HG03039 (cell line): ENCODE measurements around the gene CEACAM5.

ENCODE experiments used
- ATAC-seq: cut with Tn5 transposase; IDR thresholded peaks from one replicate; pipeline ENCODE4 v1.9.1; 2021; ENCODE audit warnings: mild to moderate bottlenecking, moderate library complexity; ENCODE audit not compliant: unreplicated experiment

Gene CEACAM5

DNA sequence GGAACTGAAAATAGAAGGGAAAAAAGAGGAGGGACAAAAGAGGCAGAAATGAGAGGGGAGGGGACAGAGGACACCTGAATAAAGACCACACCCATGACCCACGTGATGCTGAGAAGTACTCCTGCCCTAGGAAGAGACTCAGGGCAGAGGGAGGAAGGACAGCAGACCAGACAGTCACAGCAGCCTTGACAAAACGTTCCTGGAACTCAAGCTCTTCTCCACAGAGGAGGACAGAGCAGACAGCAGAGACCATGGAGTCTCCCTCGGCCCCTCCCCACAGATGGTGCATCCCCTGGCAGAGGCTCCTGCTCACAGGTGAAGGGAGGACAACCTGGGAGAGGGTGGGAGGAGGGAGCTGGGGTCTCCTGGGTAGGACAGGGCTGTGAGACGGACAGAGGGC lies at the start of gene CEACAM5:
Gene CEACAM5, plus strand, starts transcription at position 146 of the 400 bp plus-strand sequence. Its CDS starts 106 bp downstream, at position 252.
- ATAC-seq = no peak

DNA sequence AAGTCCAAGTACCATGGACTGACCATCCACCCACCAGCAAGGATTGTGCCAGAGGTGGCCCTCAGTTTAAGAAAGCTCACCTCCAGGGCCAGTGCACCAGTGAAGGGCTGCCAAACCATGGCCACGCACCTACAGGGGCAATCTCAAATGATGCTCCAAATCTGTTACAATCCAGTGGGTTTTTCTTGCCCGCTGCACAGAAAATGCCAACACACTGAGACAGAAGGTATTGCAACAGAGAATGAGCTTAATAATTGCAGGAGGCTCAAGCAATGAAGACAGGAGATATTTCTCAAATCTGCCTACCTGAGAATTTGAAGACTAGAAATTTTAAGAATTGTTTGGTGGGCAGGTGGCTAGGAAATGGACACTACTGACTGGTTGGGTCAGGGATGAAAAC lies 42.4 kb upstream of the CEACAM5 start:
- ATAC-seq = no peak

DNA sequence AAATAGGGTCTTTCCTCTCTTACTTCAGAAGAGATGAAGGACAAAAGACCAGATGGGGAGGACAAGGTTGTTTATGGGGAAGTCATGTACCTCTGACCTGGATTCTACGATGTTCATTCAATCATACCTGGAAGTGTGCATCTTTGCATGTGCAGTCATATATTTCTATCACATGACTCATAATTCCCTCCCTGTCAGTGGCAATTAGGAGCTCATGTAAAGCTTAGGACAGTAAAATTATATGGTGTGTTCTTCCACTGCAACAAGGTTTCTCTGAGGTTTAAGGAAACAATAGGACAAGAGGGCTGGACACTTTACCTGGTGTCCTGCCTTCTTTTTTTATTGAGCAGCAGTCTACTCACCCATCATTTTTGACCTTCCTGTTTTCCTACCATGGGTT lies 40.1 kb upstream of the CEACAM5 start:
- ATAC-seq = no peak

DNA sequence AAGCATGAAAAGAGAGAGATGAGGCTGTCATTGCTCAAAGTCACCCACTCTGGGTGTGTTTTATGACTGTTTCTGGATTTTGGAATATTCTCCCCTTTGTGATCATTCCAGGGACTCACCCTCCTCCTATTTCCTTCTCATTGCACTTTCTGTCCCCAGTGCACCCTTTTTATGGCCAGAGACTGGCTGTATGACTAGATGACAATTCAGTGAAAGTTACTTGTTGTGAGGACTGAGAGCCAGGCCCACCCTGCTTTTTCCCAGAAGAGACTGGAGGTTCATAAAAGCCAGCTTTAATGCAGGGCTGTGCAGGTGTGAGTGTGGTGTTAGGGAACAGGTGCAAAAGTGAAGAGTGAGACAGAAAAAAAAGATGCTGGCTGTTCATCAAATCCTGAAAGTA lies 37.7 kb upstream of the CEACAM5 start:
- ATAC-seq = no peak

DNA sequence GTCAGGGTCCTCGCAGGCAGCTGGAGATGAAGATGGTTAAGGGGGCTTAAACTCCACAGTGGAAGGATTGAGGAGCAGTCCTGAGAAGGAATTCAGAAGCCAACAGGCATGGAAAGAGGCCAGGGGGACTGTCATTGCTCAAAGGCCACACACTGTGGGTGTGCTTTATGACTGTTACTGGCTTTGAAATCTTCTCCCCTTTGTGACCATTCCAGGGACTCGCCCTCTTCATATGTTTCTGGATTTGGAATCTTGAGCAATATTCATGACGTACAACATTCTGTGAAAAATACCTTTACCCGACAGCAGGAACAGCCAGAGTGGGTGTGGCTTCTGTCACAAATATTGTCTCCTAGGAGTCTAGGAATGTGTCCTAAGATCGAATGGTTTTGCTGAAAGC lies 36.9 kb upstream of the CEACAM5 start:
- ATAC-seq = no peak

DNA sequence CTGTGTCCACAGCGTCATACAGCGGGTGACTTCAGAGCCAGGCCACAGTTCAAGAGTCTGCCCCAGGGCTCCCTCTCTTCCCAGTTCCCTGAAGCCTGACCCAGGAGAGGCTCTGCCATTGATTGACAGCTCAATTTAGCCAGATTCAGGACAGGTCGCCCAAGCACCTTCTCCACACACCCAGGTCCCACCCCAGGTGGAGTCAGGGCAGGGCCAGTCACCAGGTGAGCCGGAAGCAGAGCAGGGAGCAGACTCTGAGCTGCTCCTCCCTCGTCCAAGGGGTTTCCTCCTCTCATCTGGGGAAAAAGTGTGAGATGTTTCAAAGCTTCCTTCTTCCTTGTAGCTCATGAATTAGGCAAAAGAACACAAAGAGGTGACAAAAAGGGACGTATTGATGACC lies 26.0 kb upstream of the CEACAM5 start:
- ATAC-seq = no peak

DNA sequence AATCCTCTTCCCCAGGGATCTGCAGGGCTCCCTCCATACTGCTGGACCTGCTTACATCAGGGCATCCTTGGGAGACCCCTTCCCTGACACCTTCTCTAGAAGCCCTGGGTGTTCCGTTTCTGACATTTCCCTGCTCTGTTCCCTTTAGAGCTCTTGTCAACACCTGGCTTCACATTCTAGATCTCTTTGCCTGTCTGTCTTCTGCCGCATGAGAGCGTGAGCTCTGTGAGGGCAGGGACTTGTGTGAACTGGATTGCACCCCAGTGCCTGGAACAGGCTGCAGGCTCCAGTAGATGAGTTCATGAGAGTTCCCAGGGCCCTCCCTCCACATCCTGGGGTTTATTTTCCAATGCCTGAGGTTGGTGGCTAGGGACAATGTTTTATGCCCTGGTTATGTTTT lies 21.0 kb upstream of the CEACAM5 start:
- no peak for ATAC-seq

DNA sequence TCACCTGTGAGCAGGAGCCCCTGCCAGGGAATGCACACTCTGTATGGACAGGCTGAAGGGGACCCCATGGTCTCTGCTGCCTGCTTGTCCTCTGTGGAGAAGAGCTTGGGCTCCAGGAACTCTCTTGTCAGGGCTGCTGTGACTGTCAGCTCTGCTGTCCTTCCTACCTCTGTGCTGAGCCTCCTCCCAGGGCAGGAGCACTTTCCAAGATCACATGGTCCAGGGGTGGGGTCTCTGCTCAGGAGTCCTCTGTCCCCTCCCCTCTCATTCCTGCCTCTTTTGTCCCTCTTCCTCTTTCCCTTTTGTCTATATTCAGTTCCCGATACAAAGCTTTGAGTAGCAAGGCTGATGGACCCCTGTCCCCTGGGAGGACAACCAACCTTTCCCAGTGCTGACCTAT lies 20.3 kb upstream of the CEACAM5 start, which contains the start of gene CEACAM7:
Gene CEACAM7, minus strand, starts transcription at position 173 of the 400 bp plus-strand sequence. Its CDS starts 105 bp downstream, at position 68.
- no peak for ATAC-seq

DNA sequence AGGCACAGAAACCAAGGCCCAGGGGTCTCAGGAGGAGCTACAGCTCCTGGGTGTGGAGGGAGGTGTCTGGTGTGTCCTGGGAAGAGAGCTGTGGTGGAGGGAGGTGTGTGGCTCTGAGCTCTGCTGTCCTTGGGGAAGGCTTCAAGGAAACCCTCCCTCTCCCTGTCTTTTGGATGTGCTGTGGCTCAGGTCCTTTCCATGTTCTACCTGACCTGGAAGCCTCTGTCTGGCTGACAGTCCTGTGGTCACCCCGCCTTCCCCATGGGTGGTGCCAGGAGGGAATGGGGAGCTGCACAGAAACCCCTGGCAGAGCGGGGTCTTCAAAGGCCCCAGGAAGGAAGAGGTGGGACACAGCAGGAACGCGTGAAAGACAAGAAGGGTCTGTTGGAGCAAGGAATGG lies 19.7 kb upstream of the CEACAM5 start:
- ATAC-seq = no peak

DNA sequence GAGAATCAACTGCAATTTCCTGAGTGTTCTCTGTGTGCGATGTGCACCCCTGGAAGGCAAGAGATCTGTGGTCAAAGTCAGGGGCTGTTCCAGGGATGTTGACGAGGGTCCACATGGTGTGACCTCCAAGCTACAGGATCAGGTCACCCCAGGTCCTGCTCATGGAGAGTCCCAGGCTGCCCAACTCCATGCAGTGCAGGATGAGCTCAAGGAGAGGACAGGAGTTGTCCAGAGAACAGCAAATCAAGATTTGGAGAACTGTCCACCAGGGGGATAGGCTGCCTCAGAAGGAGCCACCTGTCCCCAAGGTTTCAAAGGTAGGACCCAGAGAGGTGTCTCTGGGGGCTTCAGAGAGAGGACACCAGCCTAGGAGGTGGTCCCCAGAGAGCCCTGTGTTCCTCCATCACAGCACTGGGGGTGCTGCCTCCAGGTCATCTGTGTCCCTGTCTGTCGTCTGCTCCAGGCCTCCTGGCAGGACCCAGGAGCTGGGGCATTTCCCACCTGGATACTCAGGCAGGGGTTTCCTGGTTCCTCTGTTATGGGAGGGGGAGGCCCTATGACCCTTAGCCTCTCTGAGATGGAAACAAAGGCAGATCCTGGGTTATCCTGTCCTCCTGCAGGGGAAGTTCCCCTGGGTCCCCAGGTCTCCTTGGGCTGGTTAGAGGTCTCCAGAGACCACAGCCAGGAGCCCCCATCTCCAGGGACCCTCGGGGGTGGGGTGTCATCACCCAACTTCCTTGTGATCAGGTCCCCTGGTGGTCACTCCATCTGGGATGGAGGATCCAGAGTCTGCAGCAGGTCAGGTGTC lies 18.2 kb upstream of the CEACAM5 start:
- ATAC-seq = no peak

DNA sequence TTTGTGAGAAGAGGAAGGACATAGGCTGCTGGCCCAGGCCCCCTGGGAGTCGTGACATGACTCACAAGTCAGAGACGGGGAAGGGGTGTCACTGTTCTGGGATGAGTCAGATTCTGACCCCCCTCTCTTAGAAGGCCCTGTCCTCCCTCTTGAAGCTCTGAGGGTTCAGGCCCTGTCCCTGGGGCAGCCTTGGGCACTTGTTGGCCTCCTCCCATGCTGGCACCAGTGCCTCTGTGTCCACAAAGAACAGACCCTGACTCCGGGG lies 17.7 kb upstream of the CEACAM5 start:
- no peak for ATAC-seq

DNA sequence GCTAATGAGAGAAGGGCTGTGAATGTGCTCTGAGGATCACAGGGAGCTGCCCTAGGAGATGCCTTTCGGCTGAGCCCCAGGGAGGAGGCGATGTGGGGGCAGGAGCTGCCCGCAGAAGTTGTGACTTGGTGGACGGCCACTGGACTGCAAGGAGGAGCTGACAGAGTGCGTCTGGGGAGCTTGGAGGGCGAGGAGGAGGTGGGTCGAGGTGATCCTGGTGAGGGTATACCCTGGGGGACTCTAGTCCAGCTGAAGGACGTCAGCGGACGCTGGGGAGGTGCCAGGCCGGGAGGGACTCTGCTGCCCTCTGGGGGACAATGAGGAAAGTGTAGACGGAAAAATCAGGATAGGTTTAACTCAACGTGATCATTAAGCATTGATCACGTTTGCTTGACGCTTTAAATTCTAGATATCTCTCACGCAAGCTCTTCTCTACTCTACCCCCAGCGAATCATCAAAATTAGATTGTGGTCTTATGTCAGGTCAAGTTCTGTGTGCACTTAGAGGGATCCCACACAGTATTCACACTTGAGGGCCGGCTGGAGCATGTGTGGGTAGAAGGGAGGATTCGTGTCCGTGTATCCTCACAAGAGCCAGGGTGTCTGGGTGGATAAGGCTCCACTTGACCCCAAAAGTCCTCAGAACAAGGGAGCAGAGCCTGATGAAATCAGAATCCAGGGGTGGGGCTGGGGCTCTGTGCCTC lies 17.0 kb upstream of the CEACAM5 start:
- no peak for ATAC-seq

DNA sequence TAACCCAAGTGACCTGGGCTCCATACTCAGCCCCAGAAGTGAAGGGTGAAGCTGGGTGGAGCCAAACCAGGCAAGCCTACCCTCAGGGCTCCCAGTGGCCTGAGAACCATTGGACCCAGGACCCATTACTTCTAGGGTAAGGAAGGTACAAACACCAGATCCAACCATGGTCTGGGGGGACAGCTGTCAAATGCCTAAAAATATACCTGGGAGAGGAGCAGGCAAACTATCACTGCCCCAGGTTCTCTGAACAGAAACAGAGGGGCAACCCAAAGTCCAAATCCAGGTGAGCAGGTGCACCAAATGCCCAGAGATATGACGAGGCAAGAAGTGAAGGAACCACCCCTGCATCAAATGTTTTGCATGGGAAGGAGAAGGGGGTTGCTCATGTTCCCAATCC lies 14.2 kb upstream of the CEACAM5 start:
- ATAC-seq = no peak

DNA sequence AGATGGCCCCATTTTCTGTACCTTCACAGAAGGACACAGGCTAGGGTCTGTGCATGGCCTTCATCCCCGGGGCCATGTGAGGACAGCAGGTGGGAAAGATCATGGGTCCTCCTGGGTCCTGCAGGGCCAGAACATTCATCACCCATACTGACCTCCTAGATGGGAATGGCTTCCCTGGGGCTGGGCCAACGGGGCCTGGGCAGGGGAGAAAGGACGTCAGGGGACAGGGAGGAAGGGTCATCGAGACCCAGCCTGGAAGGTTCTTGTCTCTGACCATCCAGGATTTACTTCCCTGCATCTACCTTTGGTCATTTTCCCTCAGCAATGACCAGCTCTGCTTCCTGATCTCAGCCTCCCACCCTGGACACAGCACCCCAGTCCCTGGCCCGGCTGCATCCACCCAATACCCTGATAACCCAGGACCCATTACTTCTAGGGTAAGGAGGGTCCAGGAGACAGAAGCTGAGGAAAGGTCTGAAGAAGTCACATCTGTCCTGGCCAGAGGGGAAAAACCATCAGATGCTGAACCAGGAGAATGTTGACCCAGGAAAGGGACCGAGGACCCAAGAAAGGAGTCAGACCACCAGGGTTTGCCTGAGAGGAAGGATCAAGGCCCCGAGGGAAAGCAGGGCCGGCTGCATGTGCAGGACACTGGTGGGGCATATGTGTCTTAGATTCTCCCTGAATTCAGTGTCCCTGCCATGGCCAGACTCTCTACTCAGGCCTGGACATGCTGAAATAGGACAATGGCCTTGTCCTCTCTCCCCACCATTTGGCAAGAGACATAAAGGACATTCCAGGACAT lies 13.4 kb upstream of the CEACAM5 start:
- no peak for ATAC-seq

DNA sequence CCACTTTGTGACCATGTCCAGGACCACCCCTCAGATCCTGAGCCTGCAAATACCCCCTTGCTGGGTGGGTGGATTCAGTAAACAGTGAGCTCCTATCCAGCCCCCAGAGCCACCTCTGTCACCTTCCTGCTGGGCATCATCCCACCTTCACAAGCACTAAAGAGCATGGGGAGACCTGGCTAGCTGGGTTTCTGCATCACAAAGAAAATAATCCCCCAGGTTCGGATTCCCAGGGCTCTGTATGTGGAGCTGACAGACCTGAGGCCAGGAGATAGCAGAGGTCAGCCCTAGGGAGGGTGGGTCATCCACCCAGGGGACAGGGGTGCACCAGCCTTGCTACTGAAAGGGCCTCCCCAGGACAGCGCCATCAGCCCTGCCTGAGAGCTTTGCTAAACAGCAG lies 12.7 kb upstream of the CEACAM5 start:
- no peak for ATAC-seq

DNA sequence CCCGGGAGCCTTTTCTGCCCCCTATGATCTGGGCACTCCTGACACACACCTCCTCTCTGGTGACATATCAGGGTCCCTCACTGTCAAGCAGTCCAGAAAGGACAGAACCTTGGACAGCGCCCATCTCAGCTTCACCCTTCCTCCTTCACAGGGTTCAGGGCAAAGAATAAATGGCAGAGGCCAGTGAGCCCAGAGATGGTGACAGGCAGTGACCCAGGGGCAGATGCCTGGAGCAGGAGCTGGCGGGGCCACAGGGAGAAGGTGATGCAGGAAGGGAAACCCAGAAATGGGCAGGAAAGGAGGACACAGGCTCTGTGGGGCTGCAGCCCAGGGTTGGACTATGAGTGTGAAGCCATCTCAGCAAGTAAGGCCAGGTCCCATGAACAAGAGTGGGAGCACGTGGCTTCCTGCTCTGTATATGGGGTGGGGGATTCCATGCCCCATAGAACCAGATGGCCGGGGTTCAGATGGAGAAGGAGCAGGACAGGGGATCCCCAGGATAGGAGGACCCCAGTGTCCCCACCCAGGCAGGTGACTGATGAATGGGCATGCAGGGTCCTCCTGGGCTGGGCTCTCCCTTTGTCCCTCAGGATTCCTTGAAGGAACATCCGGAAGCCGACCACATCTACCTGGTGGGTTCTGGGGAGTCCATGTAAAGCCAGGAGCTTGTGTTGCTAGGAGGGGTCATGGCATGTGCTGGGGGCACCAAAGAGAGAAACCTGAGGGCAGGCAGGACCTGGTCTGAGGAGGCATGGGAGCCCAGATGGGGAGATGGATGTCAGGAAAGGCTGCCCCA lies 11.8 kb upstream of the CEACAM5 start:
- no peak for ATAC-seq

DNA sequence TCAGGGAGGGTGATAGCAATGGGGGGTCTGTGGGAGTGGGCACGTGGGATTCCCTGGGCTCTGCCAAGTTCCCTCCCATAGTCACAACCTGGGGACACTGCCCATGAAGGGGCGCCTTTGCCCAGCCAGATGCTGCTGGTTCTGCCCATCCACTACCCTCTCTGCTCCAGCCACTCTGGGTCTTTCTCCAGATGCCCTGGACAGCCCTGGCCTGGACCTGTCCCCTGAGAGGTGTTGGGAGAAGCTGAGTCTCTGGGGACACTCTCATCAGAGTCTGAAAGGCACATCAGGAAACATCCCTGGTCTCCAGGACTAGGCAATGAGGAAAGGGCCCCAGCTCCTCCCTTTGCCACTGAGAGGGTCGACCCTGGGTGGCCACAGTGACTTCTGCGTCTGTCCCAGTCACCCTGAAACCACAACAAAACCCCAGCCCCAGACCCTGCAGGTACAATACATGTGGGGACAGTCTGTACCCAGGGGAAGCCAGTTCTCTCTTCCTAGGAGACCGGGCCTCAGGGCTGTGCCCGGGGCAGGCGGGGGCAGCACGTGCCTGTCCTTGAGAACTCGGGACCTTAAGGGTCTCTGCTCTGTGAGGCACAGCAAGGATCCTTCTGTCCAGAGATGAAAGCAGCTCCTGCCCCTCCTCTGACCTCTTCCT lies 11.1 kb upstream of the CEACAM5 start:
- no peak for ATAC-seq

DNA sequence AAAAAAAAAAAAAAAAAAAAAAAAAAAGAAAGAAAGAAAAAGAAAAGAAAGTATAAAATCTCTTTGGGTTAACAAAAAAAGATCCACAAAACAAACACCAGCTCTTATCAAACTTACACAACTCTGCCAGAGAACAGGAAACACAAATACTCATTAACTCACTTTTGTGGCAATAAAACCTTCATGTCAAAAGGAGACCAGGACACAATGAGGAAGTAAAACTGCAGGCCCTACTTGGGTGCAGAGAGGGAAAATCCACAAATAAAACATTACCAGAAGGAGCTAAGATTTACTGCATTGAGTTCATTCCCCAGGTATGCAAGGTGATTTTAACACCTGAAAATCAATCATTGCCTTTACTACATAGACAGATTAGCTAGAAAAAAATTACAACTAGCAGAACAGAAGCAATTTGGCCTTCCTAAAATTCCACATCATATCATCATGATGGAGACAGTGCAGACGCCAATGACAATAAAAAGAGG lies 9.6 kb upstream of the CEACAM5 start:
- ATAC-seq = no peak

DNA sequence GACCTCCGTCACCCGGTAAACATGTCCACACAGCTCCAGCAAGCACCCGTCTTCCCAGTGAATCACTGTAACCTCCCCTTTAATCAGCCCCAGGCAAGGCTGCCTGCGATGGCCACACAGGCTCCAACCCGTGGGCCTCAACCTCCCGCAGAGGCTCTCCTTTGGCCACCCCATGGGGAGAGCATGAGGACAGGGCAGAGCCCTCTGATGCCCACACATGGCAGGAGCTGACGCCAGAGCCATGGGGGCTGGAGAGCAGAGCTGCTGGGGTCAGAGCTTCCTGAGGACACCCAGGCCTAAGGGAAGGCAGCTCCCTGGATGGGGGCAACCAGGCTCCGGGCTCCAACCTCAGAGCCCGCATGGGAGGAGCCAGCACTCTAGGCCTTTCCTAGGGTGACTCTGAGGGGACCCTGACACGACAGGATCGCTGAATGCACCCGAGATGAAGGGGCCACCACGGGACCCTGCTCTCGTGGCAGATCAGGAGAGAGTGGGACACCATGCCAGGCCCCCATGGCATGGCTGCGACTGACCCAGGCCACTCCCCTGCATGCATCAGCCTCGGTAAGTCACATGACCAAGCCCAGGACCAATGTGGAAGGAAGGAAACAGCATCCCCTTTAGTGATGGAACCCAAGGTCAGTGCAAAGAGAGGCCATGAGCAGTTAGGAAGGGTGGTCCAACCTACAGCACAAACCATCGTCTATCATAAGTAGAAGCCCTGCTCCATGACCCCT lies 9.0 kb upstream of the CEACAM5 start:
- ATAC-seq = no peak

DNA sequence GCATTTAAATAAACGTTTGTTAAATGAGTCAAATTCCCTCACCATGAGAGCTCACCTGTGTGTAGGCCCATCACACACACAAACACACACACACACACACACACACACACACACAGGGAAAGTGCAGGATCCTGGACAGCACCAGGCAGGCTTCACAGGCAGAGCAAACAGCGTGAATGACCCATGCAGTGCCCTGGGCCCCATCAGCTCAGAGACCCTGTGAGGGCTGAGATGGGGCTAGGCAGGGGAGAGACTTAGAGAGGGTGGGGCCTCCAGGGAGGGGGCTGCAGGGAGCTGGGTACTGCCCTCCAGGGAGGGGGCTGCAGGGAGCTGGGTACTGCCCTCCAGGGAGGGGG lies 8.5 kb upstream of the CEACAM5 start:
- no peak for ATAC-seq
